ENCODE data around the gene PRTN3.
"Not testable (repeated sequence)": the region's sequence is repeated elsewhere in the genome, so short reads cannot be mapped to it uniquely, and the experiment has no call there.

Gene PRTN3

DNA sequence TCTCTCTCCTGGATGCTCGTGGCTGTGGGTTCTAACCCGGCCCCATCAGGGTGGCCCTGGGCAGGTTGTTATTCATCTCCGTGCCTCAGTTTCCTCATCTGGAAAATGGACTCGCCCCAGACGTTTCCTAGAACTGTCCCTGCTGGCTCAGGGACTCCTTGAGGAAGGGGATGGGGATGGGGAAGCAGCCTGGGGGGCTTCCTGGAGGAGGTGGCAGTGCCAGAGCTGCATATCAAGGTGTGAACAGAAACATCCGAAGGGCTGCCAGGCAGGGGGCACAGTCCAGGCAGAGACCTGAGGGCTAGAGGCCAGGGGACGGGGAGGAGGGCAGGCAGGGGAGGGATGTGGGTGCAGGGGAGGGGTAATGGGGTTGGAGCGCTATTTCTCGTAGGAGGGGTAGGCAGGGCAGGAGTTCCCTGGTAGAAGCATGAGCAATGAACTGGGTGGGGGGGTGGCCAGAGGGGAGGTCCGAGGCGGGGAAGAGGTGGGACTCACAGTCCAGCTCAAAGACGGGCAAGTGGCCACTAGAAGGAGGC, 7.7 kb downstream of the PRTN3 start:
- no peaks in the 10 kb centered on the region for H4K20me1 ChIP-seq (ENCODE audit: insufficient read depth, low read length)
- no peaks in the 10 kb centered on the region for H3K9me3 ChIP-seq (ENCODE audit: insufficient read depth, low read length)
- peaks cover 19% of the 10 kb centered on the region for H3K4me1 ChIP-seq (ENCODE audit: low read length)
- no peaks in the 10 kb centered on the region for H3K79me2 ChIP-seq (ENCODE audit: low read length)
- H3K4me2 ChIP-seq (ENCODE audit: low read length), result no peak overlapping the region
- H3K27ac ChIP-seq (ENCODE audit: low read length), result no peak overlapping the region
- H3K9ac ChIP-seq (ENCODE audit: low read length), result no peak overlapping the region
- TF ChIP-seq CTCF (IDR thresholded peaks at IDR 0.05; ENCODE audit: low read depth, low read length) (no peak), EZH2phosphoT487 (IDR thresholded peaks at IDR 0.05; ENCODE audit: low read depth) (no peak)
- no peak overlapping the region for H2AFZ ChIP-seq (ENCODE audit: low read depth, low read length)
- peaks cover 21% of the 10 kb centered on the region for H3K27me3 ChIP-seq (ENCODE audit: low read depth, low read length)
- no peak overlapping the region for H3K4me3 ChIP-seq (ENCODE audit: low read length)
- no peaks in the 10 kb centered on the region for H3K36me3 ChIP-seq (replicated peaks; ENCODE audit: low read depth, low read length)

GRCh38 chr19:849195-849594, 8.4 kb downstream of the PRTN3 start:
- H2AFZ ChIP-seq (ENCODE audit: low read depth, low read length); H4K20me1 ChIP-seq (ENCODE audit: insufficient read depth, low read length); H3K36me3 ChIP-seq (replicated peaks; ENCODE audit: low read depth, low read length); H3K4me2 ChIP-seq (ENCODE audit: low read length); H3K9me3 ChIP-seq (ENCODE audit: insufficient read depth, low read length); H3K4me3 ChIP-seq (ENCODE audit: low read length); H3K79me2 ChIP-seq (ENCODE audit: low read length); H3K9ac ChIP-seq (ENCODE audit: low read length); H3K27ac ChIP-seq (ENCODE audit: low read length): not testable (repeated sequence)
- peaks cover 21% of the 10 kb centered on the region for H3K27me3 ChIP-seq (ENCODE audit: low read depth, low read length)
- H3K4me1 ChIP-seq (ENCODE audit: low read length), result peaks cover 19% of the 10 kb centered on the region

- Histone ChIP-seq H2AFZ (ENCODE audit: low read depth, low read length) (no peak overlapping the region), H3K4me3 (ENCODE audit: low read length) (no peak overlapping the region), H4K20me1 (ENCODE audit: insufficient read depth, low read length) (no peaks in the 10 kb centered on the region), H3K79me2 (ENCODE audit: low read length) (no peaks in the 10 kb centered on the region), H3K9ac (ENCODE audit: low read length) (no peak overlapping the region), H3K27me3 (ENCODE audit: low read depth, low read length) (peaks cover 21% of the 10 kb centered on the region; the same call in 1 of the 2 replicates), H3K4me1 (ENCODE audit: low read length) (peaks cover 7% of the 10 kb centered on the region), H3K4me2 (ENCODE audit: low read length) (no peak overlapping the region), H3K9me3 (ENCODE audit: insufficient read depth, low read length) (no peaks in the 10 kb centered on the region), H3K27ac (ENCODE audit: low read length) (no peak overlapping the region), H3K36me3 (replicated peaks; ENCODE audit: low read depth, low read length) (no peaks in the 10 kb centered on the region)
- TF ChIP-seq EZH2phosphoT487 (IDR thresholded peaks at IDR 0.05; ENCODE audit: low read depth) (no peak), CTCF (IDR thresholded peaks at IDR 0.05; ENCODE audit: low read depth, low read length) (no peak)
Measured at GRCh38 chr19:850221-850978, 9.6 kb downstream of the PRTN3 start.

- Histone ChIP-seq H3K9me3 (ENCODE audit: insufficient read depth, low read length) (no peaks in the 10 kb centered on the region), H3K4me3 (ENCODE audit: low read length) (no peak overlapping the region), H3K4me1 (ENCODE audit: low read length) (peaks cover 2% of the 10 kb centered on the region; the same call in 1 of the 2 replicates), H3K4me2 (ENCODE audit: low read length) (no peak overlapping the region), H3K27ac (ENCODE audit: low read length) (no peak overlapping the region), H2AFZ (ENCODE audit: low read depth, low read length) (no peak overlapping the region), H4K20me1 (ENCODE audit: insufficient read depth, low read length) (no peaks in the 10 kb centered on the region), H3K9ac (ENCODE audit: low read length) (no peak overlapping the region), H3K79me2 (ENCODE audit: low read length) (no peaks in the 10 kb centered on the region), H3K36me3 (replicated peaks; ENCODE audit: low read depth, low read length) (no peaks in the 10 kb centered on the region), H3K27me3 (ENCODE audit: low read depth, low read length) (peaks cover 21% of the 10 kb centered on the region; the same call in 1 of the 2 replicates)
- TF ChIP-seq EZH2phosphoT487 (IDR thresholded peaks at IDR 0.05; ENCODE audit: low read depth), result no peak
- TF ChIP-seq CTCF (IDR thresholded peaks at IDR 0.05; ENCODE audit: low read depth, low read length), result no peak
Measured at GRCh38 chr19:850979-851335, 10.2 kb downstream of the PRTN3 start.
